Adrenal gland (tissue), 5 donors: ENCODE results near the gene RUNX1.

Source experiments
- POLR2A ChIP-seq, 2 donors: fragments of 450-650 bp; IDR thresholded peaks; one replicate each; pipeline ENCODE4 v1.6.1; 2017; ENCODE audit warnings: antibody characterized with exemption in 2 of 2, mild to moderate bottlenecking in 2 of 2, moderate library complexity in 1 of 2
- TF ChIP-seq, protein P1 (sequence below), 6 experiments: fragments of 450-650 bp in 4 of 6; fragments of 200-600 bp in 2 of 6; sonication (generic) in 1 of 6; IDR thresholded peaks; 1 replicate in 5 of 6; 2 replicates in 1 of 6; pipeline versions ENCODE4 v1.5.1 to v1.8.0; 2016 to 2021; ENCODE audit warnings: antibody characterized with exemption in 6 of 6, mild to moderate bottlenecking in 2 of 6, moderate library complexity in 1 of 6
- donor health status: DM: no; HTN: no; CAD: no.

DNA sequence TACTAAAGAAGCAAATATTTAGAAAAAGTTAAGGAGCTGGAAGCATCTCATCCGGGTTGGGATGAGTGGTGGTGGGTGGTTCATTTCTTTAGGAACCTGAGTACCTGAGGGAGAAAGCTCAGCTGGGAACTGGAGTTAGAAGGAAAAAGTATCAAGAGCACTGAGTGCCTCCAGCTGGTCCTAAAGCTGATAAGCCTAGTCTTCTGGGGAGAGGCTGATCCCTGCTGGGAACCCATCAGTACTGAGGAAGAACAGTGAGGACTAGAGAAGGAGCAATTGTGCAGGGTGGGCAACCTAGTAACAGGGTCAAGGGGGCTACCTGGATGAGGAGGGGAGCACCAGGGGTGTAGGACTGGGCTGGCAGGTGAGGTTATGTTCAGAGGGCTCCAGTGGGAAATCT lies 89.5 kb downstream of the RUNX1 start:
- TF ChIP-seq, protein P1, sequence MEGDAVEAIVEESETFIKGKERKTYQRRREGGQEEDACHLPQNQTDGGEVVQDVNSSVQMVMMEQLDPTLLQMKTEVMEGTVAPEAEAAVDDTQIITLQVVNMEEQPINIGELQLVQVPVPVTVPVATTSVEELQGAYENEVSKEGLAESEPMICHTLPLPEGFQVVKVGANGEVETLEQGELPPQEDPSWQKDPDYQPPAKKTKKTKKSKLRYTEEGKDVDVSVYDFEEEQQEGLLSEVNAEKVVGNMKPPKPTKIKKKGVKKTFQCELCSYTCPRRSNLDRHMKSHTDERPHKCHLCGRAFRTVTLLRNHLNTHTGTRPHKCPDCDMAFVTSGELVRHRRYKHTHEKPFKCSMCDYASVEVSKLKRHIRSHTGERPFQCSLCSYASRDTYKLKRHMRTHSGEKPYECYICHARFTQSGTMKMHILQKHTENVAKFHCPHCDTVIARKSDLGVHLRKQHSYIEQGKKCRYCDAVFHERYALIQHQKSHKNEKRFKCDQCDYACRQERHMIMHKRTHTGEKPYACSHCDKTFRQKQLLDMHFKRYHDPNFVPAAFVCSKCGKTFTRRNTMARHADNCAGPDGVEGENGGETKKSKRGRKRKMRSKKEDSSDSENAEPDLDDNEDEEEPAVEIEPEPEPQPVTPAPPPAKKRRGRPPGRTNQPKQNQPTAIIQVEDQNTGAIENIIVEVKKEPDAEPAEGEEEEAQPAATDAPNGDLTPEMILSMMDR (IDR thresholded peaks at IDR 0.05): no peak
- TF ChIP-seq POLR2A (IDR thresholded peaks at IDR 0.05): no peak
